KMS-11 (cell line): ENCODE measurements around the gene SERTAD4.

Source experiments
- H2AFZ ChIP-seq: fragments of 200-600 bp; sonication (generic); 2 replicates; pipeline ENCODE4 v1.6.1; 2016; ENCODE audit warnings: antibody characterized with exemption, mixed run types, low read depth
- H3K27ac ChIP-seq: fragments of 200-600 bp; sonication (generic); 2 replicates; pipeline ENCODE4 v1.6.1; 2016; ENCODE audit warnings: mild to moderate bottlenecking, mixed run types
- H3K27me3 ChIP-seq: fragments of 200-600 bp; sonication (generic); 2 replicates; pipeline ENCODE4 v1.6.1; 2017; ENCODE audit warnings: mild to moderate bottlenecking, low read depth, mixed run types, moderate library complexity; ENCODE audit not compliant: insufficient read depth
- H3K36me3 ChIP-seq: fragments of 200-600 bp; sonication (generic); 2 replicates; pipeline ENCODE4 v1.6.1; 2017; ENCODE audit warnings: mild to moderate bottlenecking, mixed run types; ENCODE audit not compliant: insufficient read depth
- H3K4me1 ChIP-seq: fragments of 200-600 bp; sonication (generic); 2 replicates; pipeline ENCODE4 v1.6.1; 2016; ENCODE audit warnings: mild to moderate bottlenecking, low read depth, mixed run types; ENCODE audit not compliant: poor library complexity, severe bottlenecking
- H3K4me2 ChIP-seq: fragments of 200-600 bp; sonication (generic); 2 replicates; pipeline ENCODE4 v1.7.0; 2016; ENCODE audit warnings: mild to moderate bottlenecking, mixed run types
- H3K4me3 ChIP-seq: fragments of 200-600 bp; sonication (generic); IDR thresholded peaks from 2 replicates; pipeline ENCODE4 v1.6.1; 2017; ENCODE audit warnings: low read depth, low read length, mixed read lengths; ENCODE audit not compliant: insufficient read depth
- H3K79me2 ChIP-seq: fragments of 200-600 bp; sonication (generic); 2 replicates; pipeline ENCODE4 v1.6.1; 2016; ENCODE audit warnings: low read depth, mixed run types; ENCODE audit not compliant: insufficient read depth
- H3K9ac ChIP-seq: fragments of 200-600 bp; sonication (generic); 2 replicates; pipeline ENCODE4 v1.6.1; 2016; ENCODE audit warnings: mild to moderate bottlenecking, mixed run types
- H4K20me1 ChIP-seq: fragments of 200-600 bp; sonication (generic); 2 replicates; pipeline ENCODE4 v1.6.1; 2016; ENCODE audit warnings: mild to moderate bottlenecking, mixed run types; ENCODE audit not compliant: insufficient read depth
- CTCF ChIP-seq: fragments of 200-600 bp; sonication (generic); conservative IDR thresholded peaks from 2 replicates; pipeline ENCODE4 v1.6.1; 2017; ENCODE audit warnings: low read depth, mild to moderate bottlenecking, antibody characterized with exemption, low read length, moderate library complexity, mixed read lengths

The SERTAD4 gene

GRCh38 chr1:210237479-210237878, 4.9 kb downstream of the SERTAD4 start:
- no peaks in the 10 kb centered on the region for H3K36me3 ChIP-seq
- H3K4me3 ChIP-seq = no peak overlapping the region
- H3K27ac ChIP-seq = no peak overlapping the region
- no peak overlapping the region for H3K4me2 ChIP-seq
- no peak overlapping the region for H3K9ac ChIP-seq
- no peak overlapping the region for H2AFZ ChIP-seq
- H4K20me1 ChIP-seq = no peaks in the 10 kb centered on the region
- TF ChIP-seq CTCF = no peak
- no peaks in the 10 kb centered on the region for H3K79me2 ChIP-seq
- H3K4me1 ChIP-seq = peaks cover 17% of the 10 kb centered on the region
- peaks cover 18% of the 10 kb centered on the region; the same call in 1 of the 2 replicates for H3K27me3 ChIP-seq

DNA sequence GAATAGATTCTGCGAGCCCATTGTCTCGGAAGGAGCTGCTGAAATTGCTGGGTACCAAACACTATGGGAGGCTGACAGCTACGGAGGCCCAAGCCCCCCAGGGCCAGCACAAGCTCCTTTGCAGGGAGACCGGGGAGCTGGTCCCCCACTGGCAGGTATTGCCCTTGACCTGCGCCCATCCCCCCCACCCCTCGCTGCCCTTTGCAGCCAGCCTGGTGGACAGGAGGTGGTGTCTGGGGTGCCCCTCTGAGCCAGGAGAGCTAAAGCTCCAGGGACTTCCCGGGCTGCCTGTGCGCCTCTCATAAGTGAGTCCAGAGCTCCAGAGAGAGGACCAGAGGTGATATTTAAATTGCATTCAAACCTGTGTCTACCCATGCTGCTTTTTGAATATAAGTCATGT, 5.4 kb downstream of the SERTAD4 start:
- H4K20me1 ChIP-seq = no peaks in the 10 kb centered on the region
- no peak overlapping the region for H3K4me3 ChIP-seq
- no peak overlapping the region for H3K9ac ChIP-seq
- no peak overlapping the region for H3K27ac ChIP-seq
- peaks cover 18% of the 10 kb centered on the region; the same call in 1 of the 2 replicates for H3K27me3 ChIP-seq
- H3K79me2 ChIP-seq = no peaks in the 10 kb centered on the region
- H2AFZ ChIP-seq = no peak overlapping the region
- no peak overlapping the region for H3K4me2 ChIP-seq
- peaks cover 17% of the 10 kb centered on the region for H3K4me1 ChIP-seq
- no peak for TF ChIP-seq CTCF
- H3K36me3 ChIP-seq = no peaks in the 10 kb centered on the region

DNA sequence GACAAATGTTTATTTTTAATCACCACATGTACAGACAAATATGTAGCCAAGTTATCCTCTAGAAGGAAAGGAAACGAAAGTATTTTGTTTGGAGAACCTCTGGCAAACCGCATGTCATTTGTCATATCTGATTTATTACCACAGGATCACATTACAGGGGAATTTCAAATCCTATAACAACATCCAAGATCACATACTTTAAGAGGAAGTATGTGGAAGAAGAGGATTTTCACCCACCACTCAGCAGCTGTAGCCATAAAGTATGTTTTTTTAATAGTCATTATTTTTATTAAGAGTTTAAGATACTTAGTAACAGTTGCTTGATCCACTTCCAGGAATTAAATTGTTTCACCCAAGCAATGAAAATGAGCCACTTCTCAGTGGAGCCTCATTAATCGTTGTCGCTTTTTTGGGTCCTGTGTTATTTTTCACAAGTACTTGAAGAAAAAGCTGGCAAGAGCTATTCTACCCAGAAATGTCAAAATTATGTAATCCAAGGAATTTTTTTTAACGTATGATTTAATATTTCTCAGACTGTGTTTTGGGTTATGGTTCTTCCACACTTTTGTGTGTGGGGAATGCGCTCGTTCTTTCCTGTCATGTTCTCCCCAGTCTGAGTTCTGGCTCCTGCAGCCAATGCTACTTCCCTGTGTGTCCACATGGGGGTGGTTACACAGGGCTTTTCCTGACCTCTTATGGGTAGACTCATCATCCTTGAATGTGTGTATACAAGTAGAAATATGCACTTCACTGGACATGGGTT, 6.9 kb downstream of the SERTAD4 start:
- TF ChIP-seq CTCF = no peak
- Histone ChIP-seq H3K4me3 (no peak overlapping the region), H3K36me3 (no peaks in the 10 kb centered on the region), H3K4me1 (peaks cover 11% of the 10 kb centered on the region), H3K27ac (no peak overlapping the region), H2AFZ (no peak overlapping the region), H3K4me2 (no peak overlapping the region), H3K9ac (no peak overlapping the region), H3K27me3 (0 out of 2 replicates have a peak, but pooled peaks cover 4% of the 10 kb centered on the region), H3K79me2 (no peaks in the 10 kb centered on the region), H4K20me1 (no peaks in the 10 kb centered on the region)

DNA sequence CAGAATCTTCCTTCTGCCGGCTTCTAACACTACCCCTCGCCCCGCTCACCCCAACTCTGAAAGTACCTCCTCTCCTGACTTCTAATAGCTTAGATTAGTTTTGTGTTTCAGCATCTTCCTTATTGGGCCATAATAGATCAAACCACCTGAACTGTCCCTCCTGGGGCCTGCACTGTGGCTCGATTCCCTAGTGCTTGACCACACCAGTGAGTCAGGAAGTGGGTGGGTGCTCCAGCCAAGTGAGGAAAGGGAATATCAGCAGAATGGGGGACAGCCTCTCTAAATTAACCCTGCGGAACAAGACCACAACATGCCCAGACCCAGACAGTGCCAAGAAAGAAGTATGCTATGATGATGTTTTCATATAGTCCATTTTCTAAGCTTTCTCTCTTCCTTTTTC, 8.5 kb downstream of the SERTAD4 start:
- Histone ChIP-seq H3K36me3 (no peaks in the 10 kb centered on the region), H3K4me1 (peaks cover 26% of the 10 kb centered on the region), H2AFZ (no peak overlapping the region), H3K9ac (no peak overlapping the region), H3K4me2 (no peak overlapping the region), H3K27me3 (no peaks in the 10 kb centered on the region), H3K4me3 (no peak overlapping the region), H4K20me1 (no peaks in the 10 kb centered on the region), H3K79me2 (no peaks in the 10 kb centered on the region), H3K27ac (no peak overlapping the region)
- no peak for TF ChIP-seq CTCF
